Fibroblast of skin of scalp (primary cell): Measurements from ENCODE around the gene PLEKHA5. TPM values are rescaled to one million over a fixed set of nuclear protein-coding genes. Genes with fewer than 3 reads are reported as not detected.
"Not testable (repeated sequence)": the region's sequence is repeated elsewhere in the genome, so short reads cannot be mapped to it uniquely, and the experiment has no call there.

ENCODE experiments used
- DNase-seq: peaks from one replicate; pipeline ENCODE4 v3.0.0-alpha.2; 2013
- polyA plus RNA-seq, 2 experiments: library from polyadenylated mRNA; unstranded; fragments of 120-200 nt; gene quantifications; one replicate each; pipeline ENCODE4 v1.2.1, GENCODE V29; 2013; ENCODE audit not compliant: insufficient read length in 2 of 2

Gene PLEKHA5
- 14.8 TPM for polyA plus RNA-seq (2013, experiment 1 of 2; ENCODE audit: insufficient read length)
- polyA plus RNA-seq (2013, experiment 2 of 2; ENCODE audit: insufficient read length) = 17.7 TPM

GRCh38 chr12:19129486-19130223 is at the start of gene PLEKHA5:
PLEKHA5 (plus strand) TSS chr12:19129733; CDS start chr12:19129800, 67 bp downstream.
- peak; percentile 80 for DNase-seq

DNA sequence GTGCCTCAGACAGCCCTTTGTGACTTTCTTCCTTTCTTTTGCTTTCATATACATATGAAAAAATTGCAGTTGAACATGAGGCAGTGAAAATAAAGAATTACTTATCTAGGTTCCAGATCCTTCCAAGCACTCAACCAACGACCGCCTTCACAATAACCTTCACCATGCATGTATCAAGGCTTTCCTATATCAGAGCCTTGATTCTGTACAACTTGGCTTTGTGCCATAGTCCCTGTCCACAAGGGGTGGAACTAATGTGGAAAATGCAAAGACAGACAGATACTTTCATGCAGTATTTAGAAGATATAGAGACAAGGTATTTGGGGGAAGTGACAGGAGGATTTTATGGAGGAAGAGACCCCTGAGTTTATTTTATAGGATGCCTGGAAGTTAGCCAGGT is 48.6 kb upstream of the PLEKHA5 start:
- DNase-seq = no peak

DNA sequence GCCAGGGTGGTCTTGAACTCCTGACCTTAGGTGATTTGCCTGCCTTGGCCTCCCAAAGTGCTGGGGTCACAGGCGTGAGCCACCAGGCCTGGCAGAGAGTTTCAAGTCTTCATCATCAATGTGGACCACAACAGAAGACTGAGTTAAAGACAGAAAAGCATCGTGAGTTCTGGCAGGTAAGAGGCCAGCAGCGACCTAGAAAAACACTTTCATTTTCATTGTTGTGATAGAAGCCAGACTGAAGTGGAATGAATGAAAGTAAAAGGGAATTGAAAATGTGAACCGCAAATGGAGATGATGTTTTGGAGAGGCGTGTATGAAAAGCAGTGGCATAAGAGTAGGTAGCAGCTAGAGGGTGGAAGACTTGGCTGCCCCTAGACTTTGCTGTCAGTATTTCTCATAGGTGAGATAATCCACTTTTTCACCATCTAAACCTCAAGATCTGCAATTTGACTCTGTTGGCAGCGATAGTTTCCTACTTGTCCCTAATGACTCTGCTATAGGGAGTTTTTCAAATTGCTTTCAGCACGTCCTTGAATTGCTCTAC is 47.1 kb upstream of the PLEKHA5 start:
- DNase-seq = no peak

GRCh38 chr12:19084547-19084946 is 45.0 kb upstream of the PLEKHA5 start:
- no peak for DNase-seq

DNA sequence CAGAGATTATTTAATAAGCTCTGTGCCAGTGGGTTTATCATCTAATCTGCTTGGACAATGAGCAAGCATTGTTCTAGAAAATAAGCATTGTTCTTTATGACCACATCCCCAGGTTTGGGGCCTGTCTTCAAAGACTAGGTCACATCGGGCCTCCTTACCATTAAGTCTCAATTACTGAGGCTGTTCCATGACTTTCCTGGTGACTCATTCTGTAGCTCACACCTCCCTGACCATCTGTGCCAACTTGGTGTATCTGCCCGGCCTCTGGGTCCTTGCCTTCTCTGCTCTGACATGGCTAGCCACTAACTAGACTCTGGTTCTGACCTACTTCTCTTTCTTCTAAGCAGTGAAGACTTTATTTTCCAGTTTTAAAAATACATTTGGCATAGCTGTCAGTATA is 44.4 kb upstream of the PLEKHA5 start:
- DNase-seq = no peak

- DNase-seq = no peak
Measured at GRCh38 chr12:19088606-19089005, 40.9 kb upstream of the PLEKHA5 start.

DNA sequence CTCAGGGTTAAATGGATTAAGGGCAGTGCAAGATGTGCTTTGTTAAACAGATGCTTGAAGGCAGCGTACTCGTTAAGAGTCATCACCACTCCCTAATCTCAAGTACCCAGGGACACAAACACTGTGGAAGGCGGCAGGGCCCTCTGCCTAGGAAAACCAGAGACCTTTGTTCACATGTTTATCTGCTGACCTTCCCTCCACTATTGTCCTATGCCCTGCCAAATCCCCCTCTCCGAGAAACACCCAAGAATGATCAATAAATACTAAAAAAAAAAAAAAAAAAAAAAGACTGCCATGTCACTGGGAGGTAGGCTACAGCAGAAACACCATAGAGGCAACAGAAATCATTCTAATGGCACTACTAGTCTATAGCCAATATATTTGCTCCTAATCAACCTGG is 37.1 kb upstream of the PLEKHA5 start:
- DNase-seq = not testable (repeated sequence)

DNA sequence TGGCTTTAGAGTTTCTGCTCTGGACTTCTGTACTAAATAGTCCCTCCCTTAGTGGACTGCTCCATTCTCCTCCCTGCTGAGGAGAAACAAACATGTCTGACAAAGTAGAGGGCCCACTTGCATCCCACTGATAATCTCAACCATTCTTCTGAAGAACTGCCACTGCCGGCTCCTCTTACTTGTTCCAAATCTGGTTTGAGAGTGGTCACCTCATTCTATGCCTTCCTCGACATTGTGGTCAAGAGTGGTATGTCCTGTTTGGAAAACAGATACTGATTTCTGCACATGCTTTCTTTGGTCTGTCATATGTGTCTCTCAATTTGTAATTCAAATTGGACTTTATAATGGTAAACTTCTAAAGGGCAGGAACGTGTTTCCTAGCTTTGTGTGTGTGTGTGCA is 36.3 kb upstream of the PLEKHA5 start:
- DNase-seq = no peak

DNA sequence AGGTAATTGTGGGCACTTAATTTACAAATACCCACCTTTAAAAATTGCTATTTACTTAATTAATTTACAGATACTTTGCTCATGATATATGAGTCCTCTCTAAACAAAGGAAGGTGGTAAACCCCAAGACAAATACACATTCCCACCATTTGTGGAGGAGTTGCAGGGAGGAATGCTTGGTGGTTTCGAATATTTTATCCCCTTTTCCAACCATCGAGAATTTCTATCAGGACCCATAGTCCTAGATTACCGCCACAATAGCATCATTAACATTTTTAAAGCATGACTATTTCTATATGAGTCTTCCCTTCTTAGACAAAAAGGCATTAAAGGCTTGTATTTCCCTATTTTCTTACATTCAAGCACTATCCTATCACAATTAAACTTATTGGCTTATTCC is 34.2 kb upstream of the PLEKHA5 start:
- no peak for DNase-seq

DNA sequence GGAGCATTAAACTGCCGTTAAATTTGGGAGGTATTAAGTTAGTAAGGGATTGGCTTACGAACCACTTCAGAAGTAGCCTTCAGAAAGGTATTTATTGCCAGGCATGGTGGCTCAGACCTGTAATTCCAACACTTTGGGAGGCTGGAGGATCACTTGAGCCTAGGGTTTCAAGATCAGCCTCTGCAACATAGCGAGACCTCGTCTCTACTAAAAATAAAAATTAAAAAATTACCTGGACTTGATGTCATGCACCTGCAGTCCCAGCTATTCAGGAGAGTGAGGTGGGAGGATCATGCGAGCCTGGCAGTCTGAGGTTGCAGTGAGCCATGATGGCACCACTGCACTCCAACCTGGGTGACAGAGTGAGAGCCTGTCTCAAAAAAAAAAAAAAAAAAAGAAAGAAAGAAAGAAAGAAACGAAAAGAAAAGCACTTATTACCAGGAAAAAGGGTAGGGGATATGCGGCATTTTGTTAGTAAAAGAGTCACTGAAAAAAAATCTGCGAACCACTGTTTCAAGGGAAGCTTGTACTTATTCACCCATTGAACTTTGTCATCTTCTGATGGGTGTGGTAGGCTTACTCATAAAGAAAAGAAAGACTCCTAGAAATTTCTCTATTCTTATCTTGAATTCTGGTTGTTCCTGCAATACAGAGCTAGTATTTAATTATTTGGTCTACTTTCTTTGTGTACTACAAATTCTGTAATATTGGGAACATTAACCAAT is 33.6 kb upstream of the PLEKHA5 start:
- no peak for DNase-seq

DNA sequence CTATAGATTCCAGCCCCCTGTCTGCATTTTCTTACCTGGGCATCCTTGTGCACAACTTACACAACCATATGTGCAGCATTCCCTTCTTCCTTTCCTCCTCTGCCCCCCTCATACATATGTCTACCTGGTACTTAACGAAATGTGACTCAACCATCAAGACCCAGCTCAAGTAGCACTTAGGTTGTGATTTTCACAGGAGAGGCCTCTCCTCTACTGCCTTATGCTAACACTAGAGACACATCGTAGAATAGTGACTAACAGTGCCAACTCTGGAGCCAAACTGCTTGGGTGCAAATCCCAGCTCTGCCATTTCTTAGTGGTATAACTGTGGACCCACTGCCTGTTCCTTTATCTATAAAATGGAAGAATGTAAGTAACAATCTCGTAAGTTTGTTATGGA is 24.1 kb upstream of the PLEKHA5 start:
- no peak for DNase-seq

DNA sequence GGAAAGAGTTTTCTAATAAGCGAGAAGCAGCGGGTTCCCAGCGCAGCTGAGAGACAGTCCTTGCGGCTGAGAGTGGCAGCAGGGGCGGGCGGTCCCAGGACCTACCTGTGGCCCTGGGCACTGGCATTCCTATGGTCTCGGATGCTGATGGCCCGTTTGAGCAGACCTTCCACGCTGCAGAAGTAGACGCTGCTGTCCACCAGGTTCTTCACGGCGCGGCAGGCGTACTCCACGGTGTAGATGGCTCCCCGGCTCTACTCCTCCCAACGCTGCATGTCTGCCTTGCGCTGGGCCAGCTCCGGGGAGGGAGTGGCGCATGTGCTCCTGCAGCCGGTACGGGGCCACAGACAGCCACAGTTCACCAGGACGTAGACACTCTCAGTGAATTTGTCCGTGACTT is 21.8 kb upstream of the PLEKHA5 start:
- no peak for DNase-seq

DNA sequence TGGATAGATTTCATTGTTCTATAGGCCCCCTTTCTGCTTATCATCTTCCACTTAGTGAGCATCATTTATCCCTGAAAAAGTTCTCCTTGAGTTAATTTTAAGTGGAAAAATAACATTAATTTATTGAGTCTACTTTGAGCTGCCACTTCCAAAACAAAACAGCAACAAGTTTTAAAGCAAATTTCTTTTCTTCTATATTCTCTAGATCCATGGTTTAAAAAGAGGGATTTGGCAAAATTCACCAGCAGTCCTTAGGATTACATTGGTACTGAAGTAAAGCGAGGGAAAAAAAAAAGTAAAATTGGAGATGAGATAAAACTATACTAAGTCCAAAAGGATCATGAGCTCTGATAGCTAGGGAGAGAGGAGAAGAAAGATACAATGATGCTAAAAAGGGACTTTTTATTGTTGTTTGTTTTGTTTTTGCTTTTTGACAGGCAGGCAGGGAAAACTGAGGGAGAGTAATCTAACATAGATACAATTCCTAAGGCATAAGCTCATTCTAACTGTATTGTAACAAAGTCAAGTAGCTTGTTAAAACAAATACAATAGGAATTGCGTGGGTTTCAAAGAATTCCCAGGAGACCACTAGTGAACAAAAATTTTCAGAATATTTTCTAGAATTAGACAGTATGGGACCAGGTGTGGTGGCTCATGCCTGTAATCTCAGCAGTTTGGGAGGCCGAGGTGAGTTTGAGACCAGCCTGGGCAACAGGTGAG is 19.2 kb upstream of the PLEKHA5 start:
- no peak for DNase-seq

DNA sequence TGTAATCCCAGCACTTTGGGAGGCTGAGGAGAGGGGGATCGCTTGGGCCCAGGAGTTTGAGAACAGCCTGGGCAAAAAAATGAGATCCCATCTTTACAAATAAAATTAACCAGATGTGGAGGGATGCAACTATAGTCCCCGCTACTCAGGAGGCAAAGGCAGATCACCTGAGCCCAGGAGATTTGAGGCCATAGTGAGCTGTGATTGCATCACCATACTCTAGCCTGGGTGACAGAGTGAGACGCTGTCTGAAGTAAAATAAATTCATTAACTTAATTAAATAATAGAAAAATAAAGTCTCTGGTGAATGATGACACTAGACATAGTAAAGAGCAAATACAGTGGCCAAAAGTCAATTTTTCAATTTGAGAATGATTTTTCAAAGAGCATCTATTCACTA is 16.1 kb upstream of the PLEKHA5 start:
- no peak for DNase-seq

DNA sequence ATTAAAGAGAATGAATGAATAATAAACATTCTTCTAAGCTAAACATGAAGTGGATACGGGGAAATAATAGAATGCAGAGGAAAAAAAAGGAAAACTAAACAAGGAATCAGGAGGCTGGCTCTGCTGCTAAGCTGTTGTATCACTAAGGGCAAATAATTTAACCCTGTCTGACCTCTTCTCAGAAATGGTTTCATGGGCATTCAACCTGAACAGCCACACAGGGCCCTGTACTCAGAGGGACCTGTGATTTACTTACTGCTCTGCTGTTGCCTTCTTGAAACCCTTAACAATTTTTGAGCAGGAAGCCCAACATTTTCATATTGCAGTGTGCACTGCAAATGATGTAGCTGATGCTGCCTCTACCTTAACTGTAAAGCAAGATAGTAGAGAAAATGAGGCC is 14.2 kb upstream of the PLEKHA5 start:
- DNase-seq = no peak

DNA sequence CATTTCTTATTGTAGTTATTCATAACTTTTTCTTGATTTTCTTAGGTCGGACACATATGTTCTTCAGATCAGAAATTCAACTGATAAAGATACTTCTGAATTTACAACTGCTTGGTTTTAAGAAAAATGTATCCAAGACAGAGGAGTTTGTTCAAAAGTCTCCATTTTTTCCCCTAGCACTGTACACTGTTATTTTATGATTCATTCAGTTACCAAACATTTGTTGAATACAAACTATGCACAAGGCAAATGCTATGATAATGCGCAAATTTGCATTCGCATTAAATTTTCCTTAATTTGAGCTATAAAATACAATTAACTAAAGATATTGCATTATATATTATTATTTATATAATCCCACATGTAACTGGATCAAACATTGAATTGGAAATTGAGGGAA is 10.1 kb upstream of the PLEKHA5 start:
- no peak for DNase-seq

DNA sequence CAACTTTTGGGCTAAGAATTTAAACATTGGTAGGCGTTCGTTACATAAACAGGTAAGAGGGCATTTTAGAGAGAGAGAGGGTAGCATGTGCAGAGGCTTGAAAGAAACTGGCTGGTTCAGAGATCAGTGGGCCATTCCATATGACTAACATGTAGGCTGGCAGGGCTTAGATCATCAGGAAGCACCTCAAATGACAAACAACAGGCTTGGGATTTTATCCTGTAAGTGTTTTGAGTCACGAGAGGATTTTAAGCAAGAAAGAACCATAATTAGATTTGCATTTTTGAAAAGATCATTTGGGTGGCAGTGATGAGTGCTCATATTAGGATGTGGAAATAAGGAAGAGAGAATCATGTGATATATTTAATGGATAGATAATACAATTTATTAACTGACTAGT is 8.7 kb upstream of the PLEKHA5 start:
- no peak for DNase-seq

DNA sequence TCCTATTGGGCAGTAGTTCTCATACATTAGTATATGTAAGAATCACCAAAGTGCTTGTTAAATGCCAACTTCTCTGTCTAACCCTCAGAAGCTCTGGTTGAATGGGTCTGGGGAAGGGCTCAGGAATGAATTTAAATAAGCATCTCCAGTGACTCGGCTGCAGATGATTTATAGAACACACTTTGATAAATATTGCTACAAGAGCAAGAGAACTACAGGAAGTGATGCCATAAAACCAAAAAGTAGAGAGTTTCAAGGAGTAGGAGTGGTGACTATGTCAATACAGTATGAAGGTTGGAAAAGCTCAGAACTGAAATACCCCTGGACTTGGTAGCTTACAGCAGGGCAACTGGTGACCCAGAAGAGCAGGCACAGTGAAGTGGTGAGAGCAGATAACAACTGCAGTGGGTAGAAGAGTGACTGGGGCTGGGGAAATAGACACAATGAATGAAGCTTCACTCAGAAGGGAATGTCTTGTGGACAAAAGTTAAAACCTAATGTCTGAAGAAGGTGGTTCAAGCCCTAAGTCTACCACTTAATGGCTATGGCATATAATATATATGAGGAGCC is 8.0 kb upstream of the PLEKHA5 start:
- no peak for DNase-seq

- DNase-seq = peak; percentile 33
Measured at GRCh38 chr12:19125325-19125724, 4.2 kb upstream of the PLEKHA5 start.

- DNase-seq = no peak
Measured at GRCh38 chr12:19127270-19127669, 2.3 kb upstream of the PLEKHA5 start.

DNA sequence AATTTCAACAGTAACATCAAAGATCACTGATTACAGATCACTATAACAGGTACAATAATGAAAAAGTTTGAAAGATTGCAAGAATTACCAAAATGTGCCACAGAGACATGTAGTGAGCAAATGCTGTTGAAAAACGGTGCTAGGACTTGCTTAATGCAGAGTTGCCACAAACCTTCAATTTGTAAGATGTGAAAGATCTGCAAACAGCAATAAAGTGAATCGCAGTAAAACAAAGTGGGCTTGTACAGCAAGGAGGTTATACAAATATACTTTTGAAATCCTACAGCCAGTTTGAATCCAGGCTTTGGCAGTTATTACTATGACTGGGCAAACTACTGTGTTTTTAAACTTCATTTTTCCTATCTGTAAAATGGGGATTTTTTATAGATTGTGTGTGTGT is 1.0 kb upstream of the PLEKHA5 start:
- DNase-seq = no peak

DNA sequence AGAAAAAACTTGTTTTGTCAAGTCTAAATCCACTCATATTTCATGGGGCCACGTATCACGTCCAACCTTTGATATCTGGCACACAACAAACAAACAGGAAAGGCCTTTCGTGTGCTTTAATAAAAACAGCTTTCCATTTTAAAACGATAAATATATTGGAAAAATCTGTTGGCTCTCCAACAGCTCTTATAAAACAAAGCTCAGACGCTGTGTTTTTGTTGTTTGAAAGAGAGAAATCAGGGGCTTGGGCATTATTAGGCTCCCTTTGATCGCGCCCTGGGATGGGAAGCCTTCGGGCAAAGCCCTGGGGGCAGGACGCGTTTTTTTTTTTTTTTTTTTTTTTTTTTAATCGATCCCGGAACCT is 429 bp upstream of the PLEKHA5 start:
- DNase-seq = no peak
